HepG2 (cell line): ENCODE measurements around the gene DLX6. TPM values are rescaled to one million over a fixed set of nuclear protein-coding genes. Genes with fewer than 3 reads are reported as not detected.

Source experiments
- AGO2 ChIP-seq: fragments of 200-400 bp; formaldehyde crosslinking; optimal IDR thresholded peaks from 2 replicates; pipeline ENCODE3; 2017; ENCODE audit warnings: mild to moderate bottlenecking, low read depth, low read length, moderate library complexity
- ELK4 ChIP-seq: sonication (generic); formaldehyde crosslinking; IDR thresholded peaks from 2 replicates; pipeline ENCODE4 v1.9.0; 2021; ENCODE audit warnings: missing genetic modification reagents, borderline replicate concordance
- GTF2F1 ChIP-seq: fragments of 150-350 bp; IDR thresholded peaks from 2 replicates; pipeline ENCODE4 v1.6.1; 2014; ENCODE audit warnings: low read length
- GTF3A ChIP-seq: sonication (generic); formaldehyde crosslinking; conservative IDR thresholded peaks from 2 replicates; pipeline ENCODE4 v1.4.0; 2020; ENCODE audit warnings: mild to moderate bottlenecking, missing genetic modification reagents
- IKZF1 ChIP-seq: fragments of 450-650 bp; IDR thresholded peaks from 2 replicates; pipeline ENCODE4 v1.7.1; 2016
- MLLT10 ChIP-seq: sonication (generic); formaldehyde crosslinking; IDR thresholded peaks from 2 replicates; pipeline ENCODE4 v1.4.0; 2020; ENCODE audit warnings: missing genetic modification reagents
- MTF2 ChIP-seq: sonication (generic); formaldehyde crosslinking; IDR thresholded peaks from 2 replicates; pipeline ENCODE4 v1.5.0; 2020; ENCODE audit warnings: missing genetic modification reagents, borderline replicate concordance
- NFRKB ChIP-seq: fragments of 450-650 bp; IDR thresholded peaks from 2 replicates; pipeline ENCODE4 v1.6.1; 2017
- POGZ ChIP-seq: sonication (generic); formaldehyde crosslinking; IDR thresholded peaks from 2 replicates; pipeline ENCODE4 v1.4.0; 2020; ENCODE audit warnings: mild to moderate bottlenecking, missing genetic modification reagents
- RAD21 ChIP-seq: fragments of 450-650 bp; formaldehyde crosslinking; IDR thresholded peaks from 2 replicates; pipeline ENCODE4 v1.5.0; 2020; ENCODE audit warnings: mild to moderate bottlenecking
- SKIL ChIP-seq: sonication (generic); formaldehyde crosslinking; IDR thresholded peaks from 2 replicates; pipeline ENCODE4 v1.8.0; 2022; ENCODE audit warnings: missing genetic modification reagents, mild to moderate bottlenecking, moderate library complexity, borderline replicate concordance
- TARDBP ChIP-seq: sonication (generic); formaldehyde crosslinking; IDR thresholded peaks from 2 replicates; pipeline ENCODE4 v1.8.0; 2022; ENCODE audit warnings: mild to moderate bottlenecking, missing genetic modification reagents
- TRAFD1 ChIP-seq: sonication (generic); formaldehyde crosslinking; IDR thresholded peaks from 2 replicates; pipeline ENCODE4 v1.5.1; 2020; ENCODE audit warnings: missing genetic modification reagents, mild to moderate bottlenecking, borderline replicate concordance
- ZNF264 ChIP-seq: sonication (generic); formaldehyde crosslinking; IDR thresholded peaks from 2 replicates; pipeline ENCODE4 v1.4.0; 2020; ENCODE audit warnings: missing genetic modification reagents
- ZNF274 ChIP-seq: sonication (generic); formaldehyde crosslinking; IDR thresholded peaks from 2 replicates; pipeline ENCODE4 v1.5.1; 2020; ENCODE audit warnings: mild to moderate bottlenecking, missing genetic modification reagents
- ZNF512 ChIP-seq: sonication (generic); formaldehyde crosslinking; IDR thresholded peaks from 2 replicates; pipeline ENCODE4 v1.4.0; 2020; ENCODE audit warnings: mild to moderate bottlenecking, missing genetic modification reagents
- ZNF543 ChIP-seq: sonication (generic); formaldehyde crosslinking; IDR thresholded peaks from 2 replicates; pipeline ENCODE4 v1.4.0; 2020; ENCODE audit warnings: mild to moderate bottlenecking, missing genetic modification reagents
- ZNF563 ChIP-seq: sonication (generic); formaldehyde crosslinking; IDR thresholded peaks from 2 replicates; pipeline ENCODE4 v1.8.0; 2022; ENCODE audit warnings: mild to moderate bottlenecking, moderate library complexity, missing genetic modification reagents
- ZNF704 ChIP-seq: sonication (generic); formaldehyde crosslinking; IDR thresholded peaks from 2 replicates; pipeline ENCODE4 v1.8.1; 2023; ENCODE audit warnings: mild to moderate bottlenecking, inconsistent platforms, moderate library complexity, missing genetic modification reagents, borderline replicate concordance
- ZNF710 ChIP-seq: sonication (generic); formaldehyde crosslinking; IDR thresholded peaks from 2 replicates; pipeline ENCODE4 v1.5.0; 2020; ENCODE audit warnings: mild to moderate bottlenecking, missing genetic modification reagents, borderline replicate concordance
- polyA plus RNA-seq, 8 experiments: library from polyadenylated mRNA; depleted of rRNA in 3 of 8; stranded (reverse) in 7 of 8; unstranded in 1 of 8; fragments of >200 nt; fragmentation: Illumina TruSeq in 4 of 8; extraction: Trizol in 4 of 8; gene quantifications; 2 replicates each; pipeline versions ENCODE4 v1.2.1 to v1.2.3, GENCODE V29; 2011 to 2016; ENCODE audit warnings: low read depth in 4 of 8, missing spikeins in 1 of 8, mixed read lengths in 1 of 8; ENCODE audit not compliant: insufficient read depth in 1 of 8
- total RNA-seq, 5 experiments: library from RNA; depleted of rRNA; stranded (reverse); fragments of >200 nt; fragmentation: Illumina TruSeq; extraction: Trizol; gene quantifications; 2 replicates each; pipeline ENCODE4 v1.2.3, GENCODE V29; 2016; ENCODE audit warnings: low read depth in 1 of 5

DLX6 gene
- total and polyA plus RNA-seq, 2 of the 13 experiments (the other 11 are each of a cell fraction or from before 2014, with no cell fraction given): 3.5 to 5.5 TPM

- TF ChIP-seq ZNF543 (CRISPR knock-in tag) (no peak), SKIL (CRISPR knock-in tag) (no peak), POGZ (no peak), IKZF1 (no peak), NFRKB (no peak), TRAFD1 (CRISPR knock-in tag) (no peak), MLLT10 (CRISPR knock-in tag) (no peak), AGO2 (no peak), RAD21 (CRISPR knock-in tag) (no peak), ZNF563 (CRISPR knock-in tag) (no peak), ZNF512 (no peak), MTF2 (CRISPR knock-in tag) (no peak), ZNF264 (no peak), ZNF710 (CRISPR knock-in tag) (no peak), ELK4 (CRISPR knock-in tag) (no peak), TARDBP (CRISPR knock-in tag) (no peak), ZNF704 (CRISPR knock-in tag) (no peak), GTF2F1 (no peak), GTF3A (CRISPR knock-in tag) (no peak), ZNF274 (no peak)
Measured at GRCh38 chr7:97017192-97018125, 12.1 kb downstream of the DLX6 start (continued).
